Mononuclear cell (primary cell): ENCODE measurements around the gene C3AR1. TPM values are rescaled to one million over a fixed set of nuclear protein-coding genes. Genes with fewer than 3 reads are reported as not detected.
"Not testable (repeated sequence)": the region's sequence is repeated elsewhere in the genome, so short reads cannot be mapped to it uniquely, and the experiment has no call there.

Source experiments
- H3K27me3 ChIP-seq: 2 replicates; pipeline ENCODE4 v1.6.0; 2011; ENCODE audit warnings: low read length, control low read depth; ENCODE audit not compliant: insufficient read depth
- H3K4me1 ChIP-seq: 2 replicates; pipeline ENCODE4 v1.5.1; 2011; ENCODE audit warnings: mild to moderate bottlenecking, low read length, control low read depth; ENCODE audit not compliant: insufficient read depth
- H3K4me3 ChIP-seq: 2 replicates; pipeline ENCODE4 v1.5.1; 2011; ENCODE audit warnings: mild to moderate bottlenecking, low read length, moderate library complexity
- H3K9me3 ChIP-seq: 2 replicates; pipeline ENCODE4 v1.5.1; 2011; ENCODE audit warnings: low read depth, mild to moderate bottlenecking, control low read depth, low read length
- total RNA-seq: library from RNA; depleted of rRNA; stranded (reverse); fragments of >200 nt; gene quantifications from one replicate; pipeline ENCODE4 v1.2.3, GENCODE V29; 2012

Gene C3AR1
- total RNA-seq, 1 donor, result 10.3 TPM

GRCh38 chr12:8028267-8028666 lies 37.9 kb downstream of the C3AR1 start:
- peaks cover 20% of the 10 kb centered on the region for H3K4me1 ChIP-seq
- H3K27me3 ChIP-seq, result no peaks in the 10 kb centered on the region
- H3K9me3 ChIP-seq, result no peaks in the 10 kb centered on the region
- no peak overlapping the region for H3K4me3 ChIP-seq

GRCh38 chr12:8027856-8028255 lies 38.3 kb downstream of the C3AR1 start:
- no peak overlapping the region for H3K4me3 ChIP-seq
- no peaks in the 10 kb centered on the region for H3K9me3 ChIP-seq
- no peaks in the 10 kb centered on the region for H3K27me3 ChIP-seq
- peaks cover 17% of the 10 kb centered on the region for H3K4me1 ChIP-seq

GRCh38 chr12:8026291-8026900 lies 39.8 kb downstream of the C3AR1 start:
- Histone ChIP-seq H3K4me3 (peak overlapping the region; percentile 86), H3K4me1 (peaks cover 9% of the 10 kb centered on the region), H3K9me3 (no peaks in the 10 kb centered on the region), H3K27me3 (no peaks in the 10 kb centered on the region)

- peaks cover 28% of the 10 kb centered on the region for H3K27me3 ChIP-seq
- peaks cover 12% of the 10 kb centered on the region for H3K4me1 ChIP-seq
- no peaks in the 10 kb centered on the region for H3K9me3 ChIP-seq
- H3K4me3 ChIP-seq, result peak overlapping the region; percentile 22
Measured at GRCh38 chr12:8018666-8019581, 47.2 kb downstream of the C3AR1 start.

- peaks cover 28% of the 10 kb centered on the region for H3K27me3 ChIP-seq
- not testable (repeated sequence) for H3K4me3 ChIP-seq, H3K9me3 ChIP-seq
- peaks cover 12% of the 10 kb centered on the region for H3K4me1 ChIP-seq
Measured at GRCh38 chr12:8018213-8018612, 47.9 kb downstream of the C3AR1 start.

- Histone ChIP-seq H3K4me1 (peaks cover 12% of the 10 kb centered on the region), H3K9me3 (no peaks in the 10 kb centered on the region), H3K4me3 (no peak overlapping the region), H3K27me3 (peaks cover 26% of the 10 kb centered on the region)
Measured at GRCh38 chr12:8014836-8015235, 51.3 kb downstream of the C3AR1 start.

- Histone ChIP-seq H3K4me1 (no peaks in the 10 kb centered on the region), H3K27me3 (peaks cover 10% of the 10 kb centered on the region), H3K4me3 (no peak overlapping the region), H3K9me3 (no peaks in the 10 kb centered on the region)
Measured at GRCh38 chr12:8012651-8013309, 53.4 kb downstream of the C3AR1 start.

- Histone ChIP-seq H3K4me1 (no peaks in the 10 kb centered on the region), H3K27me3 (no peaks in the 10 kb centered on the region), H3K9me3 (no peaks in the 10 kb centered on the region), H3K4me3 (no peak overlapping the region)
Measured at GRCh38 chr12:8011331-8011730, 54.8 kb downstream of the C3AR1 start.

Other genes starting within 250 kb of the C3AR1 start
- gene SLC2A14, start 193.4 kb downstream of the C3AR1 start, total RNA-seq, result 0.21 TPM
- gene SLC2A3, start 130.2 kb downstream of the C3AR1 start, total RNA-seq, result 888 TPM
- 19.4 TPM for gene FOXJ2, start 33.6 kb downstream of the C3AR1 start, total RNA-seq
- gene NECAP1, start 15.9 kb upstream of the C3AR1 start, total RNA-seq, result 106 TPM
- gene CLEC4A, start 57.3 kb upstream of the C3AR1 start, total RNA-seq, result 31.3 TPM
- gene ZNF705A, start 90.7 kb upstream of the C3AR1 start, total RNA-seq, result 0.10 TPM
- not detected for gene FAM90A1, start 161.3 kb upstream of the C3AR1 start, total RNA-seq